Measurements from ENCODE around the gene GPR107. TPM values are rescaled to one million over a fixed set of nuclear protein-coding genes. Genes with fewer than 3 reads are reported as not detected.
A peak's percentile ranks its signal among the peaks of the same experiment; 100 is the strongest.

Gene GPR107
- total and polyA plus RNA-seq, 8 donors, result 3.4 to 37.8 (median 13.2) TPM

GRCh38 chr9:130138171-130138653 lies 84.5 kb downstream of the GPR107 start:
- no peak overlapping the region for H3K4me3 ChIP-seq
- peak in 1 of 2 donors; percentile 63 for DNase-seq
- TF ChIP-seq POLR2AphosphoS5 (IDR thresholded peaks at IDR 0.05), result no peak
- TF ChIP-seq EP300 (IDR thresholded peaks at IDR 0.05), result no peak
- no peak for TF ChIP-seq CTCF (IDR thresholded peaks at IDR 0.05)
- TF ChIP-seq POLR2A (IDR thresholded peaks at IDR 0.05), result no peak
- peaks cover 8 to 41% (median 39%) of the 10 kb centered on the region in 4 donors for H3K36me3 ChIP-seq
- peaks cover 0 to 31% (median 13%) of the 10 kb centered on the region in 4 donors for H3K4me1 ChIP-seq
- H3K27ac ChIP-seq, result peak overlapping the region in 4 of 5 donors; percentile 24 to 76 (median 46)
- intact Hi-C loops (cut with DNase I; ENCODE audit: low total_unique reads), result no loop called here
- 36 to 51% (median 43%) methylated on average over 10 of the region's 10 CpGs for WGBS, 5 donors
- no peaks in the 10 kb centered on the region for H3K9me3 ChIP-seq
- H3K27me3 ChIP-seq, result peaks cover 0 to 1% (median 0%) of the 10 kb centered on the region in 3 donors

- H3K4me3 ChIP-seq, result no peak overlapping the region
- H3K27ac ChIP-seq, result peak overlapping the region in 4 of 5 donors; percentile 28 to 76 (median 54)
- H3K4me1 ChIP-seq, result peaks cover 0 to 35% (median 15%) of the 10 kb centered on the region in 4 donors
- TF ChIP-seq CTCF (IDR thresholded peaks at IDR 0.05) (no peak), EP300 (IDR thresholded peaks at IDR 0.05) (no peak), POLR2A (IDR thresholded peaks at IDR 0.05) (no peak), POLR2AphosphoS5 (IDR thresholded peaks at IDR 0.05) (peak in 2 of 3 donors; percentile 23 to 30)
- 41 to 58% (median 49%) methylated on average over 6 of the region's 6 CpGs for WGBS, 5 donors
- peaks cover 0 to 7% (median 0%) of the 10 kb centered on the region in 3 donors for H3K27me3 ChIP-seq
- no peaks in the 10 kb centered on the region for H3K9me3 ChIP-seq
- H3K36me3 ChIP-seq, result peaks cover 8 to 36% (median 33%) of the 10 kb centered on the region in 4 donors
- DNase-seq, result peak in 1 of 2 donors; percentile 85
- intact Hi-C loops (cut with DNase I; ENCODE audit: low total_unique reads), result no loop called here
These were observed 85.1 kb downstream of the GPR107 start for GRCh38 chr9:130138791-130139190.

GRCh38 chr9:130139251-130139650 lies 85.5 kb downstream of the GPR107 start:
- 80 to 93% (median 87%) methylated on average over 10 of the region's 10 CpGs for WGBS, 5 donors
- Histone ChIP-seq H3K4me1 (peaks cover 4 to 40% (median 17%) of the 10 kb centered on the region in 4 donors), H3K4me3 (no peak overlapping the region), H3K27ac (peak overlapping the region in 4 of 5 donors; percentile 28 to 76 (median 54)), H3K36me3 (peaks cover 8 to 31% (median 28%) of the 10 kb centered on the region in 4 donors), H3K27me3 (peaks cover 0 to 8% (median 0%) of the 10 kb centered on the region in 3 donors), H3K9me3 (no peaks in the 10 kb centered on the region)
- DNase-seq, result no peak
- intact Hi-C loops (cut with DNase I; ENCODE audit: low total_unique reads), result no loop called here
- no peak for TF ChIP-seq POLR2A (IDR thresholded peaks at IDR 0.05)
- TF ChIP-seq CTCF (IDR thresholded peaks at IDR 0.05), result no peak
- TF ChIP-seq EP300 (IDR thresholded peaks at IDR 0.05), result no peak
- no peak for TF ChIP-seq POLR2AphosphoS5 (IDR thresholded peaks at IDR 0.05)

DNA sequence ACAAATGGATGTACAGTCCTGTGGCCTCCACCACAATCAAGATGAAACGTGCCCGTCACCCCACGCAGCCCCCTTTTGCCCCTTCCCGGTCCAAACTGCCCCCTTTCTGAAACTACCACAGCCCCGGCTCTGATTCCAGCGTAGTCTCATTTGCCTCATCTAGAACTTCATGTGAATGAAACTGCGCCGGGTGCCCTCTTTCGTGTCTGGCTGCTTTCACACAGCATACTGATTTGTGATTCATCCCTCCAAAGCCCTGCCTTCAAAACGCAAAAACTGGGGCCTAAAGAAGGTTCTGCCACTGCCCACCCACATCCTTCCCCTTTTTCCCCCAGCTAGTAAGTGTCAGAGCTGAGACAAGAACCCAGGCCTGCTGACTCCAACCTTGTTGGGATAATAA lies 87.0 kb downstream of the GPR107 start:
- intact Hi-C loops (cut with DNase I; ENCODE audit: low total_unique reads), result no loop called here

DNA sequence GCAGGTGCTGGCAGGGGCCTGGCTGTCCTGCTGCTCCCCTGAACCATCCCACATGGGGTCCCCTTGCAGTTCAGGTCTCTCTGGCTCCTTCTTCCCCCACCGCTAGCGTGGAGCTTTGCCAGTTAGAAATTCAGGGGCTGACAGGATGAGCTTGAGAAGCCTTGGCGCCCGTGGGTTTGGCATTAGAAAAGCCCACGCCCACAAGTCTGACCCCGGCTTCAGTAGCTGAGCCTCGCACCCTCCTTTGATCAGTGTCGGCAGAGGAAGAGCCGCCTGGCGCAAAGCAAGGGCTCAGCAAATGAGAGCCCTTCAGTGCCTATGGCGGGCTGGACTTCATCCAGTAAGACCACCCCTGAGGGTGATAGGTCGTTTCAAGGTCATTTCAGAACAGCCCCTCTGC lies 88.3 kb downstream of the GPR107 start:
- no peak for DNase-seq
- TF ChIP-seq EP300 (IDR thresholded peaks at IDR 0.05) (no peak), CTCF (IDR thresholded peaks at IDR 0.05) (no peak), POLR2AphosphoS5 (IDR thresholded peaks at IDR 0.05) (no peak), POLR2A (IDR thresholded peaks at IDR 0.05) (no peak)
- 76 to 82% (median 78%) methylated on average over 9 to 12 of the region's 12 CpGs for WGBS, 5 donors

More for the DNA sequence above, 87.0 kb downstream of the GPR107 start:
- H3K36me3 ChIP-seq, result peaks cover under 1 to 16% (median 14%) of the 10 kb centered on the region in 4 donors
- no peaks in the 10 kb centered on the region for H3K9me3 ChIP-seq
- H3K27me3 ChIP-seq, result peaks cover 0 to 13% (median 0%) of the 10 kb centered on the region in 3 donors
- TF ChIP-seq EP300 (IDR thresholded peaks at IDR 0.05), result no peak
- no peak for TF ChIP-seq POLR2AphosphoS5 (IDR thresholded peaks at IDR 0.05)
- no peak for TF ChIP-seq POLR2A (IDR thresholded peaks at IDR 0.05)
- H3K4me1 ChIP-seq, result peaks cover 6 to 45% (median 22%) of the 10 kb centered on the region in 4 donors
- peak overlapping the region in 1 of 5 donors; percentile 76 for H3K27ac ChIP-seq
- H3K4me3 ChIP-seq, result no peak overlapping the region
- WGBS, 5 donors, result 78 to 90% (median 80%) methylated on average over 10 of the region's 10 CpGs
- DNase-seq, result no peak

More for the DNA sequence above, 88.3 kb downstream of the GPR107 start:
- Histone ChIP-seq H3K9me3 (no peaks in the 10 kb centered on the region), H3K27me3 (peaks cover 0 to 13% (median 0%) of the 10 kb centered on the region in 3 donors), H3K4me3 (no peak overlapping the region), H3K27ac (no peak overlapping the region), H3K4me1 (peaks cover 6 to 45% (median 22%) of the 10 kb centered on the region in 4 donors), H3K36me3 (peaks cover 0 to 4% (median 3%) of the 10 kb centered on the region in 4 donors)
- intact Hi-C loops (cut with DNase I; ENCODE audit: low total_unique reads), result no loop called here

Data from stomach (tissue), 9 donors.